GM19438 (cell line): ENCODE results near the gene CMTM3.
"Not testable (repeated sequence)": the region's sequence is repeated elsewhere in the genome, so short reads cannot be mapped to it uniquely, and the experiment has no call there.

Experiments
- ATAC-seq: cut with Tn5 transposase; IDR thresholded peaks from one replicate; pipeline ENCODE4 v1.9.1; 2021; ENCODE audit warnings: low read depth; ENCODE audit not compliant: unreplicated experiment

CMTM3 gene

GRCh38 chr16:66604376-66605176 lies at the start of gene CMTM3:
Gene CMTM3, plus strand, starts transcription at chr16:66604704. Its CDS starts 102 bp downstream, at chr16:66604806.
- ATAC-seq, result peak; percentile 41

GRCh38 chr16:66560107-66560506 lies 44.4 kb upstream of the CMTM3 start:
- ATAC-seq, result no peak

GRCh38 chr16:66561381-66562080 lies 43.0 kb upstream of the CMTM3 start:
- no peak for ATAC-seq

GRCh38 chr16:66562409-66562808 lies 42.1 kb upstream of the CMTM3 start:
- ATAC-seq, result no peak

GRCh38 chr16:66562986-66563385 lies 41.5 kb upstream of the CMTM3 start:
- ATAC-seq, result no peak

- ATAC-seq, result no peak
Observed at GRCh38 chr16:66563574-66564334, 40.8 kb upstream of the CMTM3 start.

GRCh38 chr16:66566051-66566901 lies 38.2 kb upstream of the CMTM3 start, which contains the start of gene CMTM1:
Gene CMTM1, plus strand, starts transcription at chr16:66566439. Its CDS starts 75 bp downstream, at chr16:66566514.
- no peak for ATAC-seq

GRCh38 chr16:66567270-66567669 lies 37.2 kb upstream of the CMTM3 start:
- ATAC-seq, result not testable (repeated sequence)

GRCh38 chr16:66568355-66568754 lies 36.1 kb upstream of the CMTM3 start:
- no peak for ATAC-seq

- no peak for ATAC-seq
Observed at GRCh38 chr16:66569131-66569530, 35.4 kb upstream of the CMTM3 start.

- no peak for ATAC-seq
Observed at GRCh38 chr16:66569827-66570405, 34.6 kb upstream of the CMTM3 start.

- ATAC-seq, result no peak
Observed at GRCh38 chr16:66572356-66572755, 32.1 kb upstream of the CMTM3 start.

GRCh38 chr16:66574081-66574480 lies 30.4 kb upstream of the CMTM3 start:
- no peak for ATAC-seq

- no peak for ATAC-seq
Observed at GRCh38 chr16:66574531-66574930, 30.0 kb upstream of the CMTM3 start.

- ATAC-seq, result no peak
Observed at GRCh38 chr16:66575060-66575459, 29.4 kb upstream of the CMTM3 start.

- no peak for ATAC-seq
Observed at GRCh38 chr16:66576296-66576695, 28.2 kb upstream of the CMTM3 start.

- no peak for ATAC-seq
Observed at GRCh38 chr16:66578651-66579531, 25.6 kb upstream of the CMTM3 start, which contains the start of gene CMTM2. Gene CMTM2, plus strand, starts transcription at chr16:66579463. Its CDS starts 145 bp downstream, at chr16:66579608.

- no peak for ATAC-seq
Observed at GRCh38 chr16:66580605-66581209, 23.8 kb upstream of the CMTM3 start.
